Stimulated activated CD8-positive, alpha-beta memory T cell treated with anti-CD3 and anti-CD28 coated beads, Interleukin-4, amount 100 ng/mL, for 1 hour (primary cell): ENCODE data around the gene IGFL3.
"Not testable (repeated sequence)": the region's sequence is repeated elsewhere in the genome, so short reads cannot be mapped to it uniquely, and the experiment has no call there.

Experiments
- DNase-seq, 2 donors: peaks; one replicate each; pipeline ENCODE4 v3.0.0-alpha.2; 2020; ENCODE audit warnings: low read depth in 2 of 2, low spot score in 1 of 2

Gene IGFL3

GRCh38 chr19:46126086-46126580, 1.6 kb upstream of the IGFL3 start:
- DNase-seq = no peak

- no peak for DNase-seq
These were observed 959 bp upstream of the IGFL3 start for GRCh38 chr19:46125447-46125846.

- no peak for DNase-seq
These were observed 6.4 kb downstream of the IGFL3 start for GRCh38 chr19:46118136-46118535.

- no peak for DNase-seq
These were observed 8.4 kb downstream of the IGFL3 start for GRCh38 chr19:46116121-46116520.

GRCh38 chr19:46115396-46116106, 8.9 kb downstream of the IGFL3 start:
- DNase-seq = no peak

- DNase-seq = no peak
These were observed 10.8 kb downstream of the IGFL3 start for GRCh38 chr19:46113726-46114125.

- no peak for DNase-seq
These were observed 12.0 kb downstream of the IGFL3 start for GRCh38 chr19:46112527-46112926.

GRCh38 chr19:46111376-46111775, 13.1 kb downstream of the IGFL3 start:
- DNase-seq = no peak

- no peak for DNase-seq
These were observed 14.6 kb downstream of the IGFL3 start for GRCh38 chr19:46109876-46110275.

GRCh38 chr19:46107371-46107770, 17.1 kb downstream of the IGFL3 start:
- DNase-seq = no peak

- not testable (repeated sequence) for DNase-seq
These were observed 22.2 kb downstream of the IGFL3 start for GRCh38 chr19:46102333-46102732.

GRCh38 chr19:46101293-46101692, 23.2 kb downstream of the IGFL3 start:
- no peak for DNase-seq

GRCh38 chr19:46100344-46100743, 24.1 kb downstream of the IGFL3 start:
- DNase-seq = no peak

GRCh38 chr19:46090444-46090843, 34.0 kb downstream of the IGFL3 start:
- DNase-seq = no peak

- no peak for DNase-seq
These were observed 35.1 kb downstream of the IGFL3 start for GRCh38 chr19:46089432-46089831.

GRCh38 chr19:46088101-46088500, 36.4 kb downstream of the IGFL3 start:
- DNase-seq = no peak

- DNase-seq = no peak
These were observed 38.6 kb downstream of the IGFL3 start for GRCh38 chr19:46085888-46086287.

- no peak for DNase-seq
These were observed 41.8 kb downstream of the IGFL3 start for GRCh38 chr19:46082728-46083050.

GRCh38 chr19:46081928-46082727, 42.4 kb downstream of the IGFL3 start:
- DNase-seq = no peak

GRCh38 chr19:46080561-46080960, 43.9 kb downstream of the IGFL3 start:
- DNase-seq = no peak

GRCh38 chr19:46079576-46079975, 44.9 kb downstream of the IGFL3 start:
- DNase-seq = no peak

- not testable (repeated sequence) for DNase-seq
These were observed 45.7 kb downstream of the IGFL3 start for GRCh38 chr19:46078573-46079332.
